ENCODE measurements around the gene LCN6.
"Not testable (repeated sequence)": the region's sequence is repeated elsewhere in the genome, so short reads cannot be mapped to it uniquely, and the experiment has no call there.

Gene LCN6

DNA sequence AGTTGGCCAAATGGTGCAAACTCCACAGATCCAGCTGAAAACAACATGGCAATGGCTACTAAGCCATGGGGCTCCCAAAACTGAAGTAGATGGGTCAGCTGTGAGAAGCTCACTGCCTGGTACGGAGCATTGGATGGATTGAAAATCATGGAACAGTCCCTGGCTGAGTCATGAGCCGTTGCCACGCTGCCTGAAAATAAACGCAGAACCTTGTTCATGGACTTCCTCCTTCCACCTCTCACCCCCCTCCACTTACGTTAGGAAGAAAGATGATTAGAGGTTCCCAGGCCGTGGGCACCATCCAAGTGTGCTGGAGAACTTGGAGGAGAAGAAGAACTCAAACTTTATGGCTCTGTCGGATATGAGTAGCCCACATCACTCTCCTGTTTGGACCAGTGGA, 42.8 kb downstream of the LCN6 start:
- DNase-seq: no peak

DNA sequence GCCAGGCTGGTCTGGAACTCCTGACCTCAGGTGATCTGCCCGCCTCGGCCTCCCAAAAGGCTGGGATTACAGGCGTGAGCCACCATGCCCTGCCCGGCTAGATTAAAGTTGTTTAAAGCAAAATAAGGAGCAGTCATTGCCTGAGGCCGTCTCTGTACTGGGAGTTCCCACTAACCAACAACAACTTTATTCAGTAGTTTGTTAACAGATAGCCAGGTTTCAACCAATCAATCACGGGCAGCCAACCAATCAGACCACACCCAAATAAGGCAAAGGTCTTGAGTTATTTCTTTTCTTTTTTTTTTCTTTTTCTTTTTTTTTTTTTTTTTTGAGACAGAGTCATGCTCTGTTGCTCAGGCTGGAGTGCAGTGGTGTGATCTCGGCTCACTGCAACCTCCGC, 43.6 kb downstream of the LCN6 start:
- not testable (repeated sequence) for DNase-seq

DNA sequence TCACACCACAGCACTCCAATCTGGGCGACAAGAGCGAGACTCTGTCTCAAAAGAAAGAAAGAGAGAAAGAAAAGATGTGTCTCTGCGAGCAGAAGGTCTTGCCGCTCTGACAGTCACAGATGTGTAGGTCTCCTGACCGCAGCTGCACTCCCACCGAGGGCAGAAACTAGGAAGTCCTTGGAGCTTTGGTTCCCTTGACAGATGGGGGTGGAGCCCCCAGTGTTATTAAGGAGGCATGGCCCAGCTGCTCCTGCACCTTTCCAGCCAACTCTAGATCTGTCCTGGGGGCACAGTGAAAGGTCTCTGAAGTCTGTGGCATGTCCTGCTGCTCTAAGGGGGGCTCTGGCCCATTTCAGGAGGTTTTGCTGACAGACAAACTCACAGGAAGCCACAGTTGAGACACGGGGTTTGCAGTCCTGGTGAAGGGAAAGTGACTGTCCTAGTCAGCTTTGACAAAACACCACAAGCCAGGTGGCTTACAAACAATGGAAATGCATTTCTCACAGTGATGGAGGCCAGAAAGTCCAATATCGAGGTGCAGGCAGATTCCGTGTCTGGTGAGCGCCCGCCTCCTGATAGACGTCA, 45.0 kb downstream of the LCN6 start:
- DNase-seq: no peak

DNA sequence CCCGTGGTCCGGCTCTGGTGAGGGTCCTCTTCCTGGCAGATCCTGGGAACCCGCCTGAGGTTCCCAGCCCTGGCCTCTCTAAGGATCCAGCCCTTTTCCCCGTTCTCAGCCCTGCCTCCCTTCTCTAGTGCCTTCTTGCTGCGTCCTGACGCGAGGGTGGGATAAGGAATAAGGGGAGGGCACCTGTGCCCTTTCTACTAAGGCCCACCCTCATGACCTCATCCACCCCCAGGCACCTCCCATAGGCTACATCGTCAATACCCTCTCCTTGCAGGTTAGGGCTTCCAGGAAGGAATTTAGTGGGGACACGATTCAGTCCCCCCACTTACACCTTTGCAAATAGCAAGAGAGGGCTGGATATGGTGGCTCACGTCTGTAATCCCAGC, 46.7 kb downstream of the LCN6 start:
- DNase-seq: no peak

DNA sequence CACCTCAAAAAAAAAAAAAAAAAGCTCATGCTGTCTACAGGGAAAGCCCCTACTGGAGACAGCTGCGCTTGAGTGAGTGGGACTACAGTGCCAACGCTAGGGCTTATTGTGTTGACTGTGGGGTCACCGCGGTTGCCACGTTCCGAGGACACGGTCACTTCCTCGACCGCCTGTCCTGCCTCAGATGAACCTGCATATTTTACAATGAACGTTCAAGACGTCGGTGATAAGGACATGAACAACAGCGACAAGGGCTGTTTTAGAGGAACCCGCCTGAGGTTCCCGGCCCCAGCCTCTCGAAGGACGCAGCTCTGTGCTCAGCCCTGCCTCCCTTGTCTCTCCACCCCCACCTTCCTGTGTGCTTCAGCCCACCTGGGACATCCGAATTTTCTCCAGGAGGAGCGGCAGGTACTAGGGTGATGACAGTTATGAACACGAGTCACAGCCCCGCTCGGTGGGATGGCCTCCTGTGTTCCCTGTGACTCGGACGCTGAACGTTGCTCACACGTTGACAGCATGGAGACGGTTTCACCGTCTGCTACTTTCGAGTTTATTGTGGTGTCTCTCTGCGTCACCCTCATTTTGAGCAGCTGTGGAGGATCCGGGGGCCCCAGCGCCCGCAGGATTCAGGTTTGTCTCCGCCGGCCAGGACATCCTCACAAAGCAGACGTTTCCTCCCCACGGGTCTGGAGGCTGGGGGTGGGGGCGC, 47.2 kb downstream of the LCN6 start:
- DNase-seq: no peak

DNA sequence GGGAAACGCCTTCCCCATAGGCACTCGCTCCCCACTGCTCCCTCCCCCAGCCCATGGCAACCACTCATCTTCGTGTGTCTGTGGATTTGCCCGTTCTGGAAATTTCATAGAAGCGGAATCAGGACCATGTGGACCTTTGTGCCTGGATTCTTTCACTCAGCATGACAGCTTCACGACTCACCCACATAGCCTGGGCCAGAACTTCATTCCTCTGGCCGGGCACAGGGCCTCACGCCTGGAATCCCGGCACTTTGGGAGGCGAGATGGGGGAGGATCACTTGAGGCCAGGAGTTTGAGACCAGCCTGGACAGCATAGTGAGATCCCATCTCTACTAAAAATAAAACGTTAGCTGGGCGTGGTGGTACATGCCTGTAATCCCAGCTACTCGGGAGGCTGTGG, 48.0 kb downstream of the LCN6 start:
- DNase-seq: no peak

DNA sequence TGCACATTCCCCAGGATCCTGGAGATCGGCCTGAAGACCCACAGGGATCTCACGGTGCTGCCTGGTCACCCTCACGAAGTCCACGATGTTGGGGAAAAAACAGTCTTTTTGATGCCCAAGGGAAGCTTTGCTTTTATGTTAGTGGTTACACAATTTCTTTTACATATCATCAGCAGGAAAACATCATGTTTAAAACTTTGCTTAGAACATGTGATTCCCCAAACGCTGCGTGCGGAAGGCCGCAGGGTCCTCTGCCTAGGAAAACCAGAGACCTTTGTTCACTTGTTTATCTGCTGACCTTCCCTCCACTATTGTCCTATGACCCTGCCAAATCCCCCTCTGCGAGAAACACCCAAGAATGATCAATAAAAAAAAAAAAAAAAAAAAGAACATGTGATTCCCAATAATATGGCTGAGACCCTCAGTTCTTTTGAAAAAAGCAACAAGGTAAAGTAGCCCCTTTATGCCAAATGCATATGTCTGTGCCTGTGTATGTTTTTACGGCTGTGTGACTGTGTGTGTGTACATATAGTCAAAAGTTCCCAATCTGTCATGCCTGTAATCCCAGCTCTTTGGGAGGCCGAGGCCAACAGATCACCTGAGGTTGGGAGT, 49.6 kb downstream of the LCN6 start:
- DNase-seq: no peak

DNA sequence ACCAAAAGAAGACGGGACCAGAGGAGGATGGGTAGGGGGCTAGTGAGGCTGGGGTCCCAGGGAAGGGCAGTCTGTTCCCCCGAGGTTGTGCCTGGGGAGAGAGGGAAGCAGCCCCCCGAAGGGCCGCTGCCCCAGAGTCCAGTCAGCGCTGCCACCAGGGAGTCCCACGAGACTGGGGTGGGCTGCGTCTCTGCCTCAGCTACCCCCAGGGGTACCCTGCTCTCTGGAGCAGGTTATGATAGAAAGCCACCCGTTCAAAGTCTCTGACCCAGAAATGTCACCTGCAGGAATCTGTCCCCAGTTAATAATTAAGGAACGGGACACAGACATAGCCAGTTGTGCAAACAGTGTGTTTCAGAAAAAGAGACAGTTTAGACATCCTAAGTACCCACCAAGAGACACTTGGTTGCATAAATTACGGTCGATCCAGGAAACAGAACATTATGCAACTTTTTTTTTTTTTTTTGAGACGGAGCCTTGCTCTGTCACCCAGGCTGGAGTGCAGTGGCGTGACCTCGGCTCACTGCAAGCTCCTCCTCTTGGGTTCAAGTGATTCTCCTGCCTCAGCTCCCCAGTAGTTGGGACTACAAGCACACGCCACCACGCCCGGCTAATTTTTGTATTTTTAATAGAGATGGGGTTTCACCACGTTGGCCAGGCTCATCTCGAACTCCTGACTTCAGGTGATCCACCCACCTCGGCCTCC, 50.4 kb downstream of the LCN6 start:
- no peak for DNase-seq

DNA sequence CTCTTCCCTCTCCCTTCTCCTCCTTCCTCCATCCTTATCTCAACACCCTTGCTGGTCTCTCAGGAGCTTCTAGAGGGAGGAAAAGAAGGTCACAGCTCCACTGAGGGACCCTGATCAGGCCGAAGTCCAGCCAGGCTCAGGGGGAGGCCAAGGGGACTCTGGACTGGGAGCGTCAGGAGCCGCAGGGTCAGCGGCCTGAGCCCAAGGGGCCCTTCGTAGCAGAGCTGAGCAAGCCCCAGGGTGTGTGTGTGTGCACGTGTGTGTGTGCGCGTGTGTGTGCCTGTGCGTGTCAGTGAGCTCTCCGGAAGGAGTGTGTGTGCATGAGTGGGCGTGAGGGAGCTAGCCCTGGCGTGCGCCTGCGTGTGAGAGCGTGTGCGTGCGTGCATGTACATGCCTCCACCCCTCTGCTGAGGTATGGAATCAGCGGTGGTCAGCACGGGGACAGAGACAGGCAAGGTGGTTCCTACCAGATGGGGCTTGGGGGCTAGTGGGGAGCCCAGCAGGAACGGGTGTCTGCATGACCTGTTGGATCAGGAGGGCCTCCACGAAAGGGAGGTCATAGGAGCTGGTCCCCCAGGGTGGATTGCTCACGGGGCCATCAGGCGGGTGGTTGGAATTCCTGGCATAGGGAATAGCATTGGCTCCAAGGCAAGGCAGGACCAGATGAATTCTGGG, 51.0 kb downstream of the LCN6 start:
- peak; percentile 69 for DNase-seq

DNA sequence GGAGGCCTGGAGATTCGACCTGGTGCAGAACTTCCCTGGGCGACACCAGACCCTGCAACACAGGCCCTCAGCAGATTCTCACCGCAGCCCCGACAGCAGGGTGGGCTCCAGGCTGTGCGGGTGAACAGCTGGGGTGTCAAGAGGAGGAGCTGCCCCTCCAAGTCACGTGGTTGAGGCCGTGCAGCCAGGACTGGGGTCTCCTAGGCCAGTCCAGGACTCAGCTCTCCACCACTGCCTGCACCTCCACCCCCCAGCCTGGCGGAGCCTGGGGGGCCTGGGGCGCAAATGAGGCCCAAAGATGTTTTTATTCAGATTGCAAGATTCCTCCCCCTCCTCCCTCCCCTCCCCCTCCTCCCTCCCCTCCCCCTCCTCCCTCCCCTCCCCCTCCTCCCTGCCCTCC, 51.8 kb downstream of the LCN6 start:
- DNase-seq: peak; percentile 61

DNA sequence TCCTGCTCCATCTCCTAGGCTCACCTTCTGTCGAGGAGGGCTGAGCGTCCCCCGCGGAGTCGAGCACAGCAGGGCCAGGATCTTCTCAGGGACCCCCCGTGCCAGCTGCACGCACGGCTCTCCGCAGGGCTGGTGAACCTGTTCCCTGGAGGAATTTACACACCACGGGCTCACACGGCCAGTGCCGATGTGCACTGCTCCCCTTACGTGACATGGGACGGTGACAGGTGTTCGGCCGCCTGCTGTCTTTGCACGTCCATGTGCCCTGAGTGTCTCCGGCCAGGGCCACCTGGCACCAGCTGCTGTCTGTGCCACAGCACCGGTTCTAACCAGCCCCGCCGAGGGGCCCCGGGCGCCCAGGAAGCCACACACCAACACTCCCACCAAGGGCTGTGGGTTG, 52.4 kb downstream of the LCN6 start:
- peak; percentile 46 for DNase-seq

DNA sequence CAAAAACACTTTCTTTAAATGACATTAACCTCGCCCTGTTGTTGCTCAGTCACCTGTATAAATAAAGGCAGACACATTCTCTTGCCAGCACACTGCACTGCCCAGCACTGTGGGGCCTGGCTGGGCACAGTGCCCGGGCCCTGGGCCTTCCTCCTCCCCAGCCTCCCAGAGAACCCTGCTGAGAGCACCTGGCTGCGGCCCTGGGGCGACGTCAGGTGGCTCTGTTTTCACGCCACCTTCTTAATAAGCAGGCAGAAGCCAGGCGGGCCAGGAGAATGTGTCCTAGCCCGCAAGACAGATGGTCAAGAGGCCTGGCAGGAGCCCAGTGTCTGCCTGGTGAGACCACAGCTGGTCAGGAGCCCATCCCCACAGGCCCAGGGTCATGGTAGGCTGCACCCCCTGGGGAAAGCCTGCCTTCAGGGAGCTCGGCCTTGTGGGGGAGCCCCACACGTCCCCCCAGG, 52.9 kb downstream of the LCN6 start:
- peak; percentile 37 for DNase-seq

DNA sequence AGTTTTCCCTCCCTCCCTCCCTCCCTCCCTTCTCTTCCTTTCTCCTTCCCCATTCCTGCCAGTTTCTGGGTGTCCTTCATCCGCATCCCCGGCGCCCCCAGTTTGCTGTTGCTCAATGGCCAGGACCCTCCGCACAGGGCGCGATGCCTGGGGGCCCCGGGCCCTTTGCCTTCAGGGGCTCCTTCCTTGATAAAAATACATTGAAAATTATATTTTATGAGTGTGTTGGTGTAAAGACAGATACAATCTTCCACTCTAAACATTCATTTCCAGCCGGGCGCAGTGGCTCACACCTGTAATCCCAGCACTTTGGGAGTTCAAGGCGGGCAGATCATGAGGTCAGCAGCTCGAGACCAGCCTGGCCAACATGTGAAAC, 53.5 kb downstream of the LCN6 start:
- DNase-seq: no peak

DNA sequence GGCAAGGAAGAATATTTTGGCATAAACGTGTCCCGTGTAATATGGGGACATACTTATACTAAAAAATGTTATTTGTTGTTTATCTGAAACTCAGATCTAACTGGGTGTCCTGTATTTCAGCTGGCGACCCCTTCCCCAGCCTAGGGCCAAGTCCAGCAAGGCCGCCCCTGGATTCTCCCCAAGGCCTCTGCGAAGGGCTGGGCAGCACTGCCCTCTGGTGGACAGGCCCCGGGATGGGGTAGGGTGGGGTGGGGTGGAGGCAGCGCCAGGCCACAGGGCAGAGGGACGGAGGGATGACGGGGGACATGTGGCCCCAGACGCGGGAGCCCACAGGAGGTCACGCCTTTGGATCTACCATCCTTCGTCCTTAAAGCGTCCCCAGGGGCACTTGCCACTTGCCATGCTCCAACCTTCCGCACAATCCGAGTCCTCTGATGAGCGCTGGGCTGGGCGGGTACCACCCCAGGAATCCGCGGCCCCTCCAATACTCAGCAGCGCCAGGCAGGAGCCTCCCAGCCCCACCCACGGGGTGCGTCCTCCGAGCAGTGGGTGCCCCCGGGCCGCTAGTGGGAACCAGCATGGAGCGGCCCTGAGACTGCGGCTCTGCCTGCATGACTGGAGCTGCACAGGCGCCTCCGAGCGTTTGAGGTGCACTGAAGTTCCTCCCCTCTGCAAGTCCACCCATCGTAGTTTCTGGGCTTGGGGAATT, 54.0 kb downstream of the LCN6 start:
- DNase-seq: peak; percentile 69

All from eye (tissue), 1 donor.